Neuron (in vitro differentiated cells): Measurements from ENCODE around the gene ELOVL1.
"Not testable (repeated sequence)": the region's sequence is repeated elsewhere in the genome, so short reads cannot be mapped to it uniquely, and the experiment has no call there.

Experiments
- H2AFZ ChIP-seq: one replicate; pipeline ENCODE4 v1.6.1; 2013; ENCODE audit warnings: low read depth, mild to moderate bottlenecking, inconsistent platforms, low read length, moderate library complexity
- H3K27me3 ChIP-seq: one replicate; pipeline ENCODE4 v1.6.1; 2013; ENCODE audit warnings: low read length; ENCODE audit not compliant: insufficient read depth
- H3K36me3 ChIP-seq: one replicate; pipeline ENCODE4 v1.6.1; 2013; ENCODE audit warnings: low read length; ENCODE audit not compliant: insufficient read depth
- H3K4me1 ChIP-seq: one replicate; pipeline ENCODE4 v1.6.1; 2013; ENCODE audit warnings: low read length; ENCODE audit not compliant: insufficient read depth
- H3K4me3 ChIP-seq: 2 replicates; pipeline ENCODE4 v1.5.1; 2013; ENCODE audit warnings: mild to moderate bottlenecking, low read length, moderate library complexity
- H3K9me3 ChIP-seq: one replicate; pipeline ENCODE4 v1.6.1; 2013; ENCODE audit warnings: low read length

The ELOVL1 gene

DNA sequence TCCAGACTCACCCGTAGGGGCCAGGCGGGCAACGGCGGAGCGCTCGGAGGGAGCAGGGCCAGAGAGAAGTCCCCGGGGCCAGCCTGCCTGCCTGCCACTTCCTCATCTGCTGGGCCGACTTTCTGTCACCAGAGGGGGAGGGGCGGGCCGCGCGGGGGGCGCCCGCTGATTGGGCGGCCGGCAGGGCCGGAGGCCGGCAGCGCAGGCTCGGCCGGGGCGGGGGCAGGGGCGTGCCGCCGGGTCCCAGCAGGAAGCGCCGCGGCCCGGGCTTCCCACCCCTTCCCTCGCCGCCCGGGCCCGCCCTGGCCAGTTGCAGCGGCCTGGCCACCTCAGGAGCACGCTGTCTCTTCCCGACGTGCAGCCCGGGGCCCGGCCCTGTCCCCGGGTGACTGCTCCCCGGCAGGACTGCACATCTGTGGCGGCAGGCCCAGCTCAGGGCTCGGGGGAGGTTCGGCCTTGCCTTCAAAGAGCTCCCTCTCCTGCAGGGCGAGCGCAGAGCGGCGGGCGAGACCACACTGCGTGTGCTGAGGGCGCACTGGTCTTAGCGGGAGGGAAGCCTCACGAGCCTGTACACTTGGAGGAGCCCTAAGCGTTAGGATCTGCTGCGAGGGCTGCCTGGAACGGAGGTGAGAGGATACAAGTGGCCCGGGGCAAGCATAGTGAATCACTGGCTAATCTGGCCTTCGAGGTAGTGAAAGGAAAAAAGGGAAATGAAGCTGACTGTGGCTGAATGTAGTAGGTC is at the start of gene ELOVL1:
Gene ELOVL1, minus strand, starts transcription at position 108 of the 742 bp plus-strand sequence. CDS start 2,402 bp downstream, outside the sequence.
- H3K4me3 ChIP-seq = peak within 1 kb of the TSS; percentile 55
- H3K36me3 ChIP-seq = peaks cover 26% of the 10 kb centered on the region
- no peaks in the 10 kb centered on the region for H3K9me3 ChIP-seq
- H2AFZ ChIP-seq = peak within 1 kb of the TSS; percentile 31
- no peaks in the 10 kb centered on the region for H3K27me3 ChIP-seq
- H3K4me1 ChIP-seq = peaks cover 24% of the 10 kb centered on the region

GRCh38 chr1:43415901-43416300 is 48.1 kb upstream of the ELOVL1 start:
- H3K27me3 ChIP-seq = no peaks in the 10 kb centered on the region
- no peak overlapping the region for H3K4me3 ChIP-seq
- no peaks in the 10 kb centered on the region for H3K9me3 ChIP-seq
- no peaks in the 10 kb centered on the region for H3K4me1 ChIP-seq
- peaks cover 59% of the 10 kb centered on the region for H3K36me3 ChIP-seq
- no peak overlapping the region for H2AFZ ChIP-seq

- no peaks in the 10 kb centered on the region for H3K9me3 ChIP-seq
- no peak overlapping the region for H3K4me3 ChIP-seq
- no peaks in the 10 kb centered on the region for H3K27me3 ChIP-seq
- no peaks in the 10 kb centered on the region for H3K4me1 ChIP-seq
- peaks cover 48% of the 10 kb centered on the region for H3K36me3 ChIP-seq
- H2AFZ ChIP-seq = no peak overlapping the region
These were observed 46.9 kb upstream of the ELOVL1 start for GRCh38 chr1:43414634-43415223.

- H3K4me1 ChIP-seq, H3K4me3 ChIP-seq, H3K9me3 ChIP-seq, H2AFZ ChIP-seq, H3K27me3 ChIP-seq: not testable (repeated sequence)
- peaks cover 43% of the 10 kb centered on the region for H3K36me3 ChIP-seq
These were observed 45.6 kb upstream of the ELOVL1 start for GRCh38 chr1:43413426-43413825.

- Histone ChIP-seq H3K9me3 (no peaks in the 10 kb centered on the region), H3K4me1 (no peaks in the 10 kb centered on the region), H2AFZ (no peak overlapping the region), H3K36me3 (peaks cover 35% of the 10 kb centered on the region), H3K27me3 (no peaks in the 10 kb centered on the region), H3K4me3 (no peak overlapping the region)
These were observed 42.8 kb upstream of the ELOVL1 start for GRCh38 chr1:43410571-43410970.

- H2AFZ ChIP-seq = no peak overlapping the region
- H3K4me1 ChIP-seq = no peaks in the 10 kb centered on the region
- H3K27me3 ChIP-seq = no peaks in the 10 kb centered on the region
- H3K36me3 ChIP-seq = peaks cover 53% of the 10 kb centered on the region
- no peaks in the 10 kb centered on the region for H3K9me3 ChIP-seq
- no peak overlapping the region for H3K4me3 ChIP-seq
These were observed 38.0 kb upstream of the ELOVL1 start for GRCh38 chr1:43405876-43406234.

DNA sequence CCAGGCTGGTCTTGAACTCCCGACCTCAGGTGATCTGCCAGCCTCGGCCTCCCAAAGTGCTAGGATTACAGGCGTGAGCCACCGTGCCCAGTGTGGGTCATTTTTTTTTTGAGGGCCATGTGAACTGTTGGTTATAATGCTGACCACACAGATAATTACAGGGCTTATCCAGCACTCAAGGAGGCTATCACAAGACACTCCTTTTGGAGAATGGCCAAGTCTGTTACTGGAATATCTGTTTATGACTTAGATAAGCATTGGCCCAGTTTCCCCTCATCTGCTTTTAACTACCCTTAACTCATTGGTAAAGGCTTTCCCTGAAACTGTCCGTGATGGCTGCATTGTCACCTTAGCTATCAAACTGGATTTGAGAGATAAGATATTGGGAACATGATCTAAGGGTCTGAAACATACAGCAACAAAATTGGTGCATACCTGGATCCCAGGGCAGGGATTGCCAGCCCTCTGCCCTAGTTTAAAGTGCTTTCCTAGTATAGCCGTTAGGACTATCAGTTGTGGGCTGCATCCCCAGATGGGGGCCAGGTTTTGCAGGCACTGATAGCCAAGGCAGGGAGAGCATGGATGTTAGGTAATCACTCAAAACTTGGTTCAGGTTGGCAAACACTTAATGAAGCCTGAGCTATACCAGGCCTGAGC is 37.5 kb upstream of the ELOVL1 start:
- no peaks in the 10 kb centered on the region for H3K4me1 ChIP-seq
- no peaks in the 10 kb centered on the region for H3K27me3 ChIP-seq
- no peaks in the 10 kb centered on the region for H3K9me3 ChIP-seq
- no peak overlapping the region for H2AFZ ChIP-seq
- H3K4me3 ChIP-seq = no peak overlapping the region
- peaks cover 53% of the 10 kb centered on the region for H3K36me3 ChIP-seq

- Histone ChIP-seq H3K36me3 (peaks cover 51% of the 10 kb centered on the region), H3K4me3 (no peak overlapping the region), H3K4me1 (no peaks in the 10 kb centered on the region), H2AFZ (no peak overlapping the region), H3K27me3 (no peaks in the 10 kb centered on the region), H3K9me3 (no peaks in the 10 kb centered on the region)
These were observed 36.5 kb upstream of the ELOVL1 start for GRCh38 chr1:43404353-43404752.

GRCh38 chr1:43402089-43402865 is 34.5 kb upstream of the ELOVL1 start:
- Histone ChIP-seq H3K9me3 (no peaks in the 10 kb centered on the region), H2AFZ (no peak overlapping the region), H3K27me3 (no peaks in the 10 kb centered on the region), H3K4me1 (no peaks in the 10 kb centered on the region), H3K36me3 (peaks cover 42% of the 10 kb centered on the region), H3K4me3 (no peak overlapping the region)

- H3K4me1 ChIP-seq, H3K9me3 ChIP-seq, H3K4me3 ChIP-seq, H3K27me3 ChIP-seq, H2AFZ ChIP-seq: not testable (repeated sequence)
- H3K36me3 ChIP-seq = peaks cover 39% of the 10 kb centered on the region
These were observed 32.6 kb upstream of the ELOVL1 start for GRCh38 chr1:43400441-43400840.

DNA sequence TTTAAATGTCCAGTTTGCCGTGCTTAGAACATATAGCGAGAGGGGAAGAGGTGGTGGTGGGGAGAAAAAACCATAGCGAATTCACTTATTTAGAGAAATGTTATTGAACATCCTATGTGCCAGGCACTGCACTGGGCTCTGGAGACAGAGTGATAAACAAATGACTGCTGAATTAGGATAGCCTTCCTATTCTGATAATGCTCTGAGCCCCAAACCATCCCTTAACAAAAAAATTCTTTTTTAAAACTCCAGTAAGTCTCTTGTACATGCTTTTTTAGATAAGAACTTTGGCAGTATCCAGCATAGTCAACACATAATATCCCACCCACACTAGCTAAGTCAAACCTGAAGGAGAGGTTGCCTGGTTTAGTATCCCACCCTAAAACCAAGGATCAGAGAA is 30.4 kb upstream of the ELOVL1 start:
- Histone ChIP-seq H3K27me3 (no peaks in the 10 kb centered on the region), H3K36me3 (peaks cover 19% of the 10 kb centered on the region), H3K4me3 (no peak overlapping the region), H3K4me1 (no peaks in the 10 kb centered on the region), H3K9me3 (peaks cover 9% of the 10 kb centered on the region), H2AFZ (no peak overlapping the region)

GRCh38 chr1:43396059-43396458 is 28.2 kb upstream of the ELOVL1 start:
- Histone ChIP-seq H3K27me3 (no peaks in the 10 kb centered on the region), H3K9me3 (peaks cover 9% of the 10 kb centered on the region), H3K36me3 (peaks cover 14% of the 10 kb centered on the region), H2AFZ (no peak overlapping the region), H3K4me3 (no peak overlapping the region), H3K4me1 (no peaks in the 10 kb centered on the region)

DNA sequence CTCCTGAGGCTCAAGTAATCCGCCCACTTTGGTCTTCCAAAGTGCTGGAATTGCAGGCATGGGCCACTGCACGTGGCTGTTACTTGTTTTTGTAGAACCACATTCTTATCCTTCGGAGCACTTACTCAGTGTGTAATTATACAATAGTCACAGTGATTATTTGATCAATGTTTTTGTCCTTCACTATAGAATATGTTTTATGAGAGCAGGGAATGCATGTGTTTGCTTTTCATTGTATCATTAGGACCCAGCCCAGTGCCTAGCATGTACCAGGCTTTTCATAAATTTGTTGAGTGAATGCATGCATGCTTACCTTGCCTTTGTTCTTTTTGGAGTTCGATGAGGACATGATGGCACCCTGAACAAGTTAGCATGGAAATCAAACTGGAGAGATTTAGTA is 27.7 kb upstream of the ELOVL1 start:
- Histone ChIP-seq H2AFZ (no peak overlapping the region), H3K9me3 (peaks cover 9% of the 10 kb centered on the region), H3K4me1 (peaks cover 3% of the 10 kb centered on the region), H3K36me3 (peaks cover 14% of the 10 kb centered on the region), H3K4me3 (no peak overlapping the region), H3K27me3 (no peaks in the 10 kb centered on the region)
